Measurements from ENCODE around the gene PDK2. TPM values are rescaled to one million over a fixed set of nuclear protein-coding genes. Genes with fewer than 3 reads are reported as not detected.
A peak's percentile ranks its signal among the peaks of the same experiment; 100 is the strongest.

PDK2 gene
- total and polyA plus RNA-seq, 9 of the 15 experiments (the other 6 are each of a cell fraction or from before 2014, with no cell fraction given), result 0.03 to 2.5 (median 1.4) TPM

- TF ChIP-seq E2F5 (CRISPR knock-in tag; IDR thresholded peaks at IDR 0.05), result no peak
- TF ChIP-seq TGIF2 (CRISPR knock-in tag; IDR thresholded peaks at IDR 0.05), result no peak; the same call in 1 of the 2 replicates
- TF ChIP-seq HMG20A (CRISPR knock-in tag; conservative IDR thresholded peaks at IDR 0.05), result no peak
- no peak for TF ChIP-seq HEY1 (CRISPR knock-in tag; IDR thresholded peaks at IDR 0.05; ENCODE audit: borderline replicate concordance)
- TF ChIP-seq HNRNPL (IDR thresholded peaks at IDR 0.05; ENCODE audit: low read depth, low read length), result no peak
- TF ChIP-seq ZBTB17 (CRISPR knock-in tag; IDR thresholded peaks at IDR 0.05), result no peak
- TF ChIP-seq SRSF3 (IDR thresholded peaks at IDR 0.05; ENCODE audit: insufficient read depth, low read length), result no peak
- no peak for TF ChIP-seq MEF2A (IDR thresholded peaks at IDR 0.05; ENCODE audit: control insufficient read depth, low read depth, low read length)
- no peak for TF ChIP-seq ZNF184 (CRISPR knock-in tag; IDR thresholded peaks at IDR 0.05)
- TF ChIP-seq CREB1 (IDR thresholded peaks at IDR 0.05), result peak; percentile 27; the same call in 1 of the 2 replicates
- TF ChIP-seq CREB1 (CRISPR knock-in tag; IDR thresholded peaks at IDR 0.05), result no peak
- TF ChIP-seq GATAD2B (IDR thresholded peaks at IDR 0.05; ENCODE audit: borderline replicate concordance), result 0 out of 2 replicates have a peak, but pooled peaks have one; percentile 14
- TF ChIP-seq SIX5 (IDR thresholded peaks at IDR 0.05; ENCODE audit: borderline replicate concordance in 1 of 2, insufficient read depth in 1 of 2, low read depth in 1 of 2, low read length in 2 of 2), result no peak
- no peak for TF ChIP-seq CBX8 (IDR thresholded peaks at IDR 0.05; ENCODE audit: borderline replicate concordance, extremely low read depth, low read depth, low read length, poor library complexity, severe bottlenecking)
- TF ChIP-seq BMI1 (IDR thresholded peaks at IDR 0.05; ENCODE audit: low read length), result no peak
- TF ChIP-seq PHB2 (IDR thresholded peaks at IDR 0.05; ENCODE audit: low read depth), result no peak
- TF ChIP-seq HDAC3 (IDR thresholded peaks at IDR 0.05; ENCODE audit: borderline replicate concordance, partially characterized antibody), result no peak
- TF ChIP-seq MAX (CRISPR knock-in tag; IDR thresholded peaks at IDR 0.05), result peak; percentile 83
- no peak for TF ChIP-seq ARHGAP35 (IDR thresholded peaks at IDR 0.05; ENCODE audit: partially characterized antibody)
- no peak for TF ChIP-seq FOXJ2 (tag; IDR thresholded peaks at IDR 0.05)
- TF ChIP-seq PTBP1 (IDR thresholded peaks at IDR 0.05; ENCODE audit: low read depth, low read length), result no peak
- no peak for TF ChIP-seq PHF8 (IDR thresholded peaks at IDR 0.05; ENCODE audit: borderline replicate concordance, low read length)
- no peak for TF ChIP-seq ZNF830 (CRISPR knock-in tag; IDR thresholded peaks at IDR 0.05)
- no peak for TF ChIP-seq EP300 (IDR thresholded peaks at IDR 0.05; ENCODE audit: low read length)
- no peak for TF ChIP-seq ERF (CRISPR knock-in tag; IDR thresholded peaks at IDR 0.05)
- TF ChIP-seq MAZ (CRISPR knock-in tag; conservative IDR thresholded peaks at IDR 0.05 in 1 of 2, IDR thresholded peaks at IDR 0.05 in 1 of 2), result peak; percentile 58 to 68; a peak in 3 of 4 replicates
- no peak for TF ChIP-seq NFYB (IDR thresholded peaks at IDR 0.05; ENCODE audit: extremely low read depth, insufficient read length)
- TF ChIP-seq HDGF (IDR thresholded peaks at IDR 0.05), result no peak
- TF ChIP-seq TOE1 (IDR thresholded peaks at IDR 0.05; ENCODE audit: borderline replicate concordance), result no peak
- TF ChIP-seq TOE1 (CRISPR knock-in tag; IDR thresholded peaks at IDR 0.05; ENCODE audit: borderline replicate concordance, low read depth), result no peak
Measured at GRCh38 chr17:50117202-50118051, 22.3 kb downstream of the PDK2 start (continued).

All from K562 (cell line).